Breast epithelium (tissue), 3 donors: ENCODE results near the gene CYFIP2.

ENCODE experiments used
- POLR2A ChIP-seq: fragments of 450-650 bp; IDR thresholded peaks from one replicate; pipeline ENCODE4 v1.6.1; 2016; ENCODE audit warnings: antibody characterized with exemption, mild to moderate bottlenecking, moderate library complexity
- TF ChIP-seq, protein P1 (sequence below), 3 donors: fragments of 450-650 bp; IDR thresholded peaks; one replicate each; pipeline ENCODE4 v1.5.1; 2016 to 2017; ENCODE audit warnings: antibody characterized with exemption in 3 of 3, mild to moderate bottlenecking in 3 of 3, moderate library complexity in 3 of 3

GRCh38 chr5:157326440-157327005, 60.6 kb downstream of the CYFIP2 start:
- TF ChIP-seq, protein P1, sequence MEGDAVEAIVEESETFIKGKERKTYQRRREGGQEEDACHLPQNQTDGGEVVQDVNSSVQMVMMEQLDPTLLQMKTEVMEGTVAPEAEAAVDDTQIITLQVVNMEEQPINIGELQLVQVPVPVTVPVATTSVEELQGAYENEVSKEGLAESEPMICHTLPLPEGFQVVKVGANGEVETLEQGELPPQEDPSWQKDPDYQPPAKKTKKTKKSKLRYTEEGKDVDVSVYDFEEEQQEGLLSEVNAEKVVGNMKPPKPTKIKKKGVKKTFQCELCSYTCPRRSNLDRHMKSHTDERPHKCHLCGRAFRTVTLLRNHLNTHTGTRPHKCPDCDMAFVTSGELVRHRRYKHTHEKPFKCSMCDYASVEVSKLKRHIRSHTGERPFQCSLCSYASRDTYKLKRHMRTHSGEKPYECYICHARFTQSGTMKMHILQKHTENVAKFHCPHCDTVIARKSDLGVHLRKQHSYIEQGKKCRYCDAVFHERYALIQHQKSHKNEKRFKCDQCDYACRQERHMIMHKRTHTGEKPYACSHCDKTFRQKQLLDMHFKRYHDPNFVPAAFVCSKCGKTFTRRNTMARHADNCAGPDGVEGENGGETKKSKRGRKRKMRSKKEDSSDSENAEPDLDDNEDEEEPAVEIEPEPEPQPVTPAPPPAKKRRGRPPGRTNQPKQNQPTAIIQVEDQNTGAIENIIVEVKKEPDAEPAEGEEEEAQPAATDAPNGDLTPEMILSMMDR (IDR thresholded peaks at IDR 0.05) = no peak
- TF ChIP-seq POLR2A = no peak
